Measurements from ENCODE around the gene NME9.

NME9 gene

DNA sequence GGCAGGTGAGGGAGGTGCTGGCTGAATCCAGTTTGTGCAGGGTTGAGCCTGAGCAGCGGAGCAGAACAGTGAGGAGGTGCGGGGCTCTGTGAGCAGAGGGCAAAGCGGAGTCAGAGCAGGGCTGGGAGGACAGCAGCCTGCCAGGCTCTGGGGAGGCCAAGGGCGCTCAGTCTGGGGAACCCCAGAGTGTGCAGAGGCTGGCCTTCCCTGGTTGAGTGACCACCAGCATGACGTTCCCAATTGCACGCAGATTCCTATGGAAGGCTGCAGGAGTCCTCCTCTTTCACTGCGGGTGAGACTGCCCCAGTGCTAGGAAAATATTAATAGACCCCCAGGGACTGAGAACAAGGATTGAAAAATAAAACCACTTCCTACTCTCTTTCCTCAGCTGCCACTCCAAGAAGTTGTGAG is 31.9 kb upstream of the NME9 start:
- DNase-seq = no peak

- no peak for DNase-seq
Measured at GRCh38 chr3:138360869-138361525, 31.3 kb upstream of the NME9 start.

DNA sequence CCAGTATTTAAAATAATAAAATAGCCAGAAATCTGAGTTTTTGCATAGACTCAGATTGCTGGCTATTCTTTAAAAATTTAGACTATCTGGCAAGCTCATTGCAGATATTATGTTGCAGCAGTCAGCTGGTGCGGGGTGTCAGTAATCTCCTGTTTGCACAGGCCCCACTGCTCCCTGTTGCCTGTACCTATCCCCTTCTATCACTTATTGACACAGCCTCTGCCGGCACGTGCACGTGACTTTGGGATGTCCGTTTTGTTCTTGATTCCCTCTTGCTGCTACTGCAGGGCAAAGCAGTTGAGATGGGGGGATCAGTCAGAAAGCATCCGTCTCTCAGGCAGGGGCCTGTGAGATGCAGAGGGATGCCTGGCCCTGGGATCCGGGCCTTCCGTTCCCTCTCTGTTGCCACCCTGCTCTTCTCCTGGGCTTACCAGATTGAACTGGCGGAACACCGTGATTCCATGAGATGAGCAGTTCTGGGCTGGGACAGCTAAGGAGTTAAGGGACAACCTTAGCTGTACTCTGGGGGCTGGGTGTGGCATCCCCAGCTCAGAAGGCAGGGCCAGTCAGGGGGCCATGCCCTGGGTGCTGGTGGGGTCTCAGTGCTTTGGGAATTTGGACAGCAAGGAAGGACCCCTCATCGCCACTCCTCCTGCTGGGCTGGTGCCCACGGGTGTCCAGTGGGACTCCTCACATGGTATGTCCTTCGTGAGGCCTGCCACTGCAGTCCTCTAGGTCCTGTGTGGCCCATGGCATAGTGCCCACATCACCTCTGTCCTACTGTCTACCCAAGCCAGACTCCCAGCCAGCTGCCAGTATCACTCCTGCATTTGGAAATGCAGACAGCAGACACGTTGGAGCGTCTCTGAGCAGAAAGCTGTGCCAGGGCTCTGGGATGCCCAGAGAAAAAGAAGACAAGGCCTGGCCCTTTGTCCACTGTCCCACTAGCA is 30.5 kb upstream of the NME9 start:
- DNase-seq = no peak

- DNase-seq = no peak
Measured at GRCh38 chr3:138359148-138359918, 29.7 kb upstream of the NME9 start.

DNA sequence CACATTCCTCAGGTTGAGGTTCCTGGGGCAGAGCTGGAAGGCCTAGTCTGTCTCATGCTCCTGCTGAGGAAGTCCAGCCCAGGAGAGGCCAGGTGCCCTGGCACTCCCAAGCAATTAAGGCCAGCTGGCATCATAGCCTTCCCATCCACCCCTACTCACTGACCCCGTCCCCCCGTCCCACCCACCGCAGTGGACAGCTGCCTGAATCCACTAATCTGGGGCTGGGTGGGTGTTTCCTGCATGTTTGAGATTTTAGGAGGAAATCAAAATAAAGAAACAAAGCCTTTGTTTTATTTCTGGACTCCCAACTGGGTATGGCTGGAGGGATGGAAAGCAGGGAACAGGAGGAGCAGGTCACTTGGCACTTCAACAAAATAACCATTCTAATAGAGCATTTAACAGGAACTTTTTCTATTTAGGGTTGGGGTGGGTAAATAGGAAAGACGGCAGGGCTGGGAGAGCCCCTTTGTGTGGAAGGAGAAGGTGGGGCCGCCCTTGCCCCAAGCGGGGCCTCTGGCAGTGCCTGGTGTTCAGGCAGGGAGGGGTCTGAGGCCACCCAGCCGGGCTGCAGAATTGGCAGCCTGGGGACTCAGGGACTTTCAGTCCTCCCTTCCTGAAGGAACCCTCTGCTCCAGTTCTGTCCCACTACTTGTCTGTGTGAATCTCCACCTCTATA is 27.2 kb upstream of the NME9 start:
- no peak for DNase-seq

DNA sequence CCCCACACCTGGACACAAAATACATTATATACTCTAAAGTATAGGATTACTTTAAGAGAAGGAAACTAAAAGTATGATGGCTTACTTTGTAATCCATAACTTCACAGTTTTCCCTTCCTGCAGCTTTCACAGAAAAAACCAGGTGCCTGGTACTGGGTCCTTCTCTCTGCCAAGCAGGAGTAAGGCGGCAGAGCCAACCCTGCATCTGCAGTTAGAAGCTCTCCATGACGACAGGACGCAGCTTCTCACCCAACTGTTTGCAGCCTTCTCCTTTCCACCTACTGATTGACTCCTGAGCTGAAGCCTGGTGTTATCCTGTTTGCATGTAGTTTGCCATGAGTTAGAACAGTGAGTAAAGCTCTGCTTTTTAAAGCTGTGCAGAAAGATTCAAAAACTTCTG is 25.4 kb upstream of the NME9 start:
- no peak for DNase-seq

DNA sequence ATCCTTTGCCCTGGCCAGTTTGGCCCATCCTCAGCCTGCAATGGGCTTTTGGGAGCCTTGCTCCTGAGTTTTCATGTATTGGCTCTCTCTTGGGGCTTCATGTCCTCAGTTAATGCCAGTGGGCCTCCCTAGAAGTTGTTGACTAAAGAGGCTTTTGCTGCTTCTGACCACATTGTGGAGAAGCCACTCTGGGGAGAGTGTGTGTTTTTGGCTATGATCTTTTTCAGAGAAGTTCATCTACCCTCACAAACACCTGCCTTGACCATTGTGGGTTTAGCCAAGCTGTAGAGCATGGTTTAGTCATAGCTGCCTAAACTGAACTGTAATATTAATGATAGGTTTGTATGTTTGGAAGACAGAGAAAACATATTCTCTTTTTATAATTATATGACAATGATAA is 24.7 kb upstream of the NME9 start:
- DNase-seq = no peak

GRCh38 chr3:138351916-138352550 is 22.4 kb upstream of the NME9 start:
- DNase-seq = no peak

DNA sequence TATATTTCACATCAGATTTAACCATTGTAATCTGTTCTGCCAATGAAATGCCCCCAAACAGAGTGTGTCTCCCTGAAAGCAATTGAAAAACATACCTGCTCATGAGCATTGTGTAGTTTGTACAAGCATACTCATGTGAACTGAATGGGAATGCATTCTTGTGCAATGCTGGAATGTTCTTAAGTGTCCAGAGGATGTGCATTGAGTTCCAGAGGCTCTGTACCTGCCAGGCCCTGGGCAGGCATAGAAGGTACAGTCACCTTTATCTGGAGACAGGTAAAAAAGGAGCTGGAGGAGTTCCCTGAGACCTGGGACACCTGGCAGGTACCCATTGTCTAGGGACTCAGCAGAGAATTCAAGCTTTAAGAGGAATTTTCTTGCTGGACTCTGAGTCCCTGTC is 21.5 kb upstream of the NME9 start:
- no peak for DNase-seq

DNA sequence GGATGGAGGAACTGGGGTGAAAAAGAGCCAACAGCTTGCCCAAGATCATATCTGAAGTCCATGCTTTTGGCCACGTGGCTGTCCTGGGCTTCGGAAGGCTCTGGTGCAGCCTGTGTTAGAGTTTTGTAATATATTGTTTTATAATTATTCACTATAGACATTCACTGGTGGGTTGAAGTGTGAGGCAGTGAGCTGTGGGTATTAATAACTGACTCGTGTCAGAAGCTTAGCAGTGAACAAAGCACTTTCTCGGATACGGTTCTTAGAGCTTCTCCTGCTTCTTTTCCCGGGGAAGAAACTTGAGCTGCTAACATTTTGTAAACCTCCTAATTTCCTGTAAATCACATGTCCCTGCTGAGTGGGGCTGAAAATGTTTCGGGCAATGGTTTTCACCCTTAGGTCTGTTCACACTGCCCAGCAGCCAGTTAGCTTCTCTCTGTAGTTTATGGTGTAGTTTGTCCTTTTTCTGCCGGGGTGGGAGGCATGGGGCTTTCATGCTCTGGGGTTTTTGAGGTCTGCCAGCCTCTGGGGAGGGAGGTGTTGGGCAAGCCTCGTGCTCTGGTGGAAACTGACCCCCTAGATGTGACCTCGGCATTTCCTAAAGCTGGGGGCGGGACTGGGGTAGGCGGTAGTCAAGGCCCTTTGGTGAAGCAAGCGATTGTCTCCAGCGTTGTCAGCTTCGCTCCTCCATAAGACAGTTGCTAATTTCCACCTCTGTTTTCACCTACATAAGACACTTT is 20.4 kb upstream of the NME9 start:
- no peak for DNase-seq

GRCh38 chr3:138348754-138349739 is 19.4 kb upstream of the NME9 start:
- peak; percentile 19 for DNase-seq

- DNase-seq = peak; percentile 11
Measured at GRCh38 chr3:138347960-138348753, 18.5 kb upstream of the NME9 start, which contains the start of gene MRAS. MRAS (plus strand) TSS chr3:138348579; CDS start chr3:138372884, 24,305 bp downstream.

- DNase-seq = no peak
Measured at GRCh38 chr3:138344754-138345153, 15.1 kb upstream of the NME9 start.

- DNase-seq = no peak
Measured at GRCh38 chr3:138340511-138340910, 10.9 kb upstream of the NME9 start.

- DNase-seq = peak; percentile 45
Measured at GRCh38 chr3:138338811-138339210, 9.2 kb upstream of the NME9 start.

GRCh38 chr3:138338244-138338643 is 8.6 kb upstream of the NME9 start:
- no peak for DNase-seq

DNA sequence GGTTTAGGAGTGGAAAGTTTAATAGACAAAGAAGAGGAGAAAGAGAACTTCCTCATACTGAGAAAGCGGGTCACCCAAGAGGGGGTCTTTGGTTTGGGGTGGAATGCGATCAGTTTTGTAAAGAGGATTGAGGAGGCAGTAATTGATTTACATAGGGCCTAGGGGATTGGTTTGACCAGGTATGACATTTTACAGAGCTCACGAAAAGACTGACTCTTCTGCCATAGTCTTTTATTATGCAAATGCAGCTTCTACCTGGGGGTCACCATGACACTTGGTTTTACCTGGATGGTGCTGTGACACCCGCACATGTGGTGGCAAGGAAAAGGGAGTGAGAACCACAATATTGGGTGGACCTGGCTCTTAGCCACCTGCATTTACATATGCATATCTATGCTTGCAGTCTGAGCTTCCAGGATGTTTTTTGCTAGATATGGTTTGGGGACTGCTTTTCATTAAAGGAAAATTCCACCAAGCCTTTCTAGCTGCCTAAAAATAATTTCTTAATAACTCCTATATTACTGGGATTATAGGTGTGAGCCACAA is 6.9 kb upstream of the NME9 start:
- no peak for DNase-seq

GRCh38 chr3:138334608-138335007 is 5.0 kb upstream of the NME9 start:
- no peak for DNase-seq

DNA sequence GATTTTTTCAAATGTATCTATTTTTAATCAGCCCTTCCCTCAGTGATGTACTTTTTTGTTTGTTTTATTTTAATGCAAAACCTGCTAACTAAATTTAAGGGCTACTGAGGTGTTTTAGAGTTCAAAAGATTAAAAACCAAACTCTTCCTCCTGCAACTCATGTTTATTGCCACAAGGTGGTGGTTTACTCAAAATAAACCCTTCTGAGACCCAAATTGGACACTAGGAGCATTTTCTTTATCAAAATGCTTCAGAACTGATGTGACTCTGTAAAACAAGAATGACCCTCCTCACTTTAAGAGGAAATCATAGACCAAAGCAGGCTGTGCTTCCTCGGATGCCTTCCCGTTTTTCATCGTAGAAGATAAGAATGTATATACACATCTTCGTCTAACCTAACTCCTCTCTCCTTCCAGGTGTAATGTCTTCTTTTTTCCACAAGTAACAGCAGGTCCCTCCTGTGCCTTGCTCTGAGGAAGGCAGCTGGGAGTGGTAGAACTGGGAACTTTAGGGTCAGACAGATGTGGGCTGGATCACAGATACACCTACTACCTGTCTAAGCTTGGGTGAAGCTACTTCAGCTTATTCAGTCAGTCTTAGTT is 2.9 kb upstream of the NME9 start:
- DNase-seq = peak; percentile 48
